ENCODE results near the gene CMTM6.
"Not testable (repeated sequence)": the region's sequence is repeated elsewhere in the genome, so short reads cannot be mapped to it uniquely, and the experiment has no call there.

Gene CMTM6

DNA sequence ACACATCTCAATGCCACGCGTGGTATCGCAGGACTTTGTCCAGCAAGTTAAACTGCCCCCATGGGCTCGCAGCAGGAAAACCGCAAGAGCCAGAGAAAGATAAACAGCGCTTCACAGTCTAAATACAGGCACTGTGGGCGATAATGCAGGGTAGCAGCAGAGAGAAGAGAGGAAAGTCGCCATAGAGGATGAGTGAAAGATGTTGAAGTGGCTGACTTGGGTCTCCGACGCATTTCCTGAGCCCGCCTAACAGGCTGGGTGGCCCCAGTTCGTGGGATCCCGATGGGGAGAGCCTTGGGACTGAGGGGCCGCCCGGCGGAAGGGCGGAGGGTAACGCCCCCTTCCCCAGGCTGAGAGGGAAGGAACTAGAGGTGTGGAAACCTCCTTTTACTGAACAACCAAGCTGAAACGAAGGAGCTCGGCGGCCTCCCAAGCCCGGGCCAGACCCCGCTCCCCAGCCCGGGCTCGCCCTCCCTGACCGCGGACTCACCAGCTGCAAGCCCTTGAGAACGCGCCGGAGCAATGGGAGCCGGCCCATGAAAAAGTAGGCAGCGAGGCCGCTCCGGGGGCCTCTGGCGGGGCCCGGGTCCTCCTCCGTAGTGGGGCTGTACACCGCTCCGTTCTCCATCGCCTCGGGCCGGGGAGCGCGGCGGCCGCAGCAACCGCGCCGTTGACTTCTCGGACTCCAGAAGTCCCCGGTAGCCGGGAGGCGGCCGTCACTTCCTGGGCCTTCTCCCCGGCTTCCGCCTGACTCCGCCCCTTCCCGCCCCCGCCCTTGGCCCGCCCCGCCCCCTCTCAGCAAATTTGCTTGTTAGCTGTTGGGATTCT lies at the start of gene CMTM6:
TSS of gene CMTM6 (minus strand) at position 735 of the 828 bp plus-strand sequence. CDS start at position 628, 107 bp downstream.
- DNase-seq, result peak; percentile 94

DNA sequence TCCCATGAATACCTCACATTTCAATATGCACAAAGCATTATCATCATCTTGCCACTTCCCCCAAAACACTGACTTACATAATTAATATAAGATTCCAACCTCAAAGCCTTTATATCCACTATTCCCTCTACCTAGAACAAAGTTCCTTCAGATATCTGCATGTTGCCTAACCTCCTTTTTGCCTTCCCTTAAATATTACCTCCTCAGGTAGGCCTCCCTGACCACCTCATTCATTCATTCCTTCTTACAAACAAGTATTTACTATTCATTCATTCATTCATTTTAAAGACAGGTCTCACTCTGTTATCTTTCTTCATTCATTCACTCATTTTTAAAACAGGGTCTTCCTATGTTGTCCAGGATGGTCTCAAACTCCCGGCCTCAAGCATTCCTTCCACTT lies 49.4 kb upstream of the CMTM6 start:
- DNase-seq, result no peak

- no peak for DNase-seq
These were observed 48.8 kb upstream of the CMTM6 start for GRCh38 chr3:32551496-32551895.

- DNase-seq, result no peak
These were observed 48.4 kb upstream of the CMTM6 start for GRCh38 chr3:32551087-32551486.

GRCh38 chr3:32545305-32545704 lies 42.7 kb upstream of the CMTM6 start:
- DNase-seq, result no peak

- no peak for DNase-seq
These were observed 42.2 kb upstream of the CMTM6 start for GRCh38 chr3:32544894-32545293.

DNA sequence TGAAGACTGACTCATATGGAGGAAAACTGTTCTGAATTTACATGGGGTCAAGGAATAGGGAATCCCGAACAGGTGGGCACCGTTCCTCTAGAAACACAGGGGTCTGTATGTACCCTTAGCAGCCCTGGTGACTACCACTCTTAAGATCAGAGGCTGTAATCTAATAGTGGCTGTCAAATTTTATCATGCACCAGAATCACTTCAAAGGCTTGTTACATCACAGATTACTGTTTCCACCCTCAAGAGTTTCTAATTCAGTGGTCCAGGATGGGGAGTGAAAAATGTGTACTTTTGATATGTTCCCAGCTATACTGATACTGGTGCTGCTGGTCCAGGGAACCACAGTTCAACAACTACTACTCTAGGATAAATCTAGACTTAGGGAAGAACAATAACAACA lies 40.2 kb upstream of the CMTM6 start:
- no peak for DNase-seq

- no peak for DNase-seq
These were observed 38.2 kb upstream of the CMTM6 start for GRCh38 chr3:32540899-32541298.

GRCh38 chr3:32532434-32532833 lies 29.8 kb upstream of the CMTM6 start:
- no peak for DNase-seq

GRCh38 chr3:32531010-32531647 lies 28.5 kb upstream of the CMTM6 start:
- no peak for DNase-seq

- no peak for DNase-seq
These were observed 23.1 kb upstream of the CMTM6 start for GRCh38 chr3:32525720-32526119.

GRCh38 chr3:32522682-32523081 lies 20.0 kb upstream of the CMTM6 start:
- no peak for DNase-seq

GRCh38 chr3:32518921-32519320 lies 16.3 kb upstream of the CMTM6 start:
- not testable (repeated sequence) for DNase-seq

DNA sequence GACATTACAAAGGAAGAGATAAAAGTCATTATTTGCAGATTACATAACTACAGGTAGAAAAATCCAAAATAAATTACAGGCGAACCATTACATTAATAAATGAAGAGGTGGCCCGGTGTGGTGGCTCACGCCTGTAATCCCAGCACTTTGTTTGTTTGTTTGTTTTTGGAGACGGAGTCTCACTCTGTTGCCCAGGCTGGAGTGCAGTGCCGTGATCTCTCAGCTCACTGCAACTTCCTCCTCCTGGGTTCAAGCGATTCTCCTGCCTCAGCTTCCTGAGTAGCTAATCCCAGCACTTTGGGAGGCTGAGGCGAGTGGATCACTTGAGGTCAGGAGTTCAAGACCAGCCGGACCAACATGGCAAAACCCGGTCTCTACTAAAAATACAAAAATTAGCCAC lies 14.1 kb upstream of the CMTM6 start:
- DNase-seq, result not testable (repeated sequence)

DNA sequence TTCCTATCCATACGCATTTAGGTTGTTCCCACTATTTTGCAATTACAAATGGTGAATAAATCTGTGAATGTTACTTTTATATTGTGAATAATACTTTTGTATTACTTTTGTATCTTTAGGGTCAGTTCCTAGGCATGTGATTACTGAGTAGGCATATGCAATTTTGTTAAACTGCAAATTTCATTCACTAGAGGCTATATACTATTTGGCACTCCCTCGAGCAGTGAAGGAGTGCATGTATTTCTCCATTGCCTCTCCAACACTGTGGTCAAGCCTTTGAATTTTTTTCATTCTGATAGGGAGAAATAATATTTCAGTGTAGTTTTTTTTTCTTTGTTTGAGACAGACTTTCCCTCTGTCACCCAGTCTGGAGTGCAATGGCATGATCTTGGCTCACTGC lies 8.4 kb upstream of the CMTM6 start:
- no peak for DNase-seq

DNA sequence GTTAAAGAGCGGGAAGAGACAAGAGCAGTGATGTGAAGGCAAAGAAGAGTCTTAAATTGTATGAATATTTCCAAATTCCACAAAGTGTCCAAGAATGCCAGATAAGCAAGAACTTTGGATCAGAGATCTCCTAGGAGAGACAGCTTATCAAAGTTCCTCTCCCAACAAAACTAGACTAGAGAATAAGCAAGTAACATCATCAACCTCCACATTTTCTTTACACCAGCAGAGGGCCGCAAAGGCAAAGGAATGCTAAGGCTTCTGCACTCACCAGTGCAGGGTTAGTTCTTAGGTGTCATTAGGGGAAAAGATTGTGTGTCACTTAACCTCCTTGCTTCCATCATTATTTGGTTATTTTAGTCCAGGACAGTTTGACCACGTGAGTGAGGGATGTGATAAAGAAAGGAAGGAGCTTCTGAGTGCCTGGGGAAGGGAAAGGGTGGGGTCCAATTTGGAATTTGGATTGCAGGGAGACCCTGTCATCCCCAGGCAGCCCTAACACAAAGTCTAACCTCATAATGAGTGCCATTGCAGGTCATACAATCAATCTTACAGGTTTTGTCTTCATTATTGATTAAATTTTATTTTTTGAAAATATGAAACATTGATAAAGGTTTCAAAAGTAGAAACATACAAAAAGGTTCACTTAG lies 7.5 kb upstream of the CMTM6 start:
- peak; percentile 79 for DNase-seq

DNA sequence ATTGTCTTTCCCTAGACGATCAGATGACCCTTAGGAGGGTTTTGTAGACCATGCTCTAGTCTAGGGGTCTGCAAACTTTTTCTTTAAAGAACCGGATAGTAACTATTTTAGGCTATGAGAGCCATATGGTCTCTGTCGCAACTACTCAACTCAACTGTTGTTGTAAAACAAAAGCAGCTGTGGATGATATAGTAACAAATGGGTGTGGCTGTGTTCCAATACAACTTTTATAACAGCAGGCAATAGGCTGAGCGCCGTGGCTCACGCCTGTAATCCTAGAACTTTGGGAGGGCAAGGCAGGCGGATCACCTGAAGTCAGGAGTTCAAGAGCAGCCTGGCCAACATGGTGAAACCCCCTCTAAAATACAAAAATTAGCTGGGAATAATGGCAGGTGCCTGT lies 6.1 kb upstream of the CMTM6 start:
- DNase-seq, result no peak

DNA sequence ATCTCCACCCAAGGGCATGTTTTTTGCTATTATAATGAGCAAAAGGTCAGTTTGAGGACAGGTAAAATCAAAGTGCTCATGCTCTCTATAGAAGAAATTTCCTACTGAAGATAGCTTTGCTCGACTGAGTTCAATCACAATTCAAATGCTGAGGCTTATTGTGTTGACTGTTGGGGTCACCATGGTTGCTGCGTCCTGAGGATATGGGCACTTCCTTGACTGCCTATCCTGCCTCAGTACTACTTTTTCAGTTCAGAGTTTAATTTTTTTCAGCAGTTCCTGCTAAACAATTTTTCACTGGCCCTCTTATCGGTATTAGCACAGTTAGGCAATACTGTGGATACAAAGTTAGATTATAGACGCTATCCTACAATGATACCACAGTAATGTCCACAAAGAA lies 3.8 kb upstream of the CMTM6 start:
- DNase-seq, result no peak

GRCh38 chr3:32502946-32503286 lies 264 bp upstream of the CMTM6 start:
- no peak for DNase-seq

DNA sequence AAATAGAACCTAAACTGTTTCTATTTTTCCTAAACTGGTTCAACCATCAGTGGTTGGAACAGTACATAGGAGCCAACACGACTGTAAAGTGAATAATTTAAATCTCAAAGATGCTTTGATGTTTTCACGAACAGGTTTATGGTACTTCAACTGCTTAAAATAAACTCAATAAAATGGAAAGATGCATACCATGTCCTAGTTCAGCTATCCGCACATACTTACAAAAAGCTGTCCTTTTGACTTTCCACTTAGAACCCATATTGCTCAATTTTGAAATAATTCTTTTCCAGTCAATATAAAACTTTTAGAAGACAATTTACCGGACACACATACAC lies 902 bp downstream of the CMTM6 start:
- no peak for DNase-seq

DNA sequence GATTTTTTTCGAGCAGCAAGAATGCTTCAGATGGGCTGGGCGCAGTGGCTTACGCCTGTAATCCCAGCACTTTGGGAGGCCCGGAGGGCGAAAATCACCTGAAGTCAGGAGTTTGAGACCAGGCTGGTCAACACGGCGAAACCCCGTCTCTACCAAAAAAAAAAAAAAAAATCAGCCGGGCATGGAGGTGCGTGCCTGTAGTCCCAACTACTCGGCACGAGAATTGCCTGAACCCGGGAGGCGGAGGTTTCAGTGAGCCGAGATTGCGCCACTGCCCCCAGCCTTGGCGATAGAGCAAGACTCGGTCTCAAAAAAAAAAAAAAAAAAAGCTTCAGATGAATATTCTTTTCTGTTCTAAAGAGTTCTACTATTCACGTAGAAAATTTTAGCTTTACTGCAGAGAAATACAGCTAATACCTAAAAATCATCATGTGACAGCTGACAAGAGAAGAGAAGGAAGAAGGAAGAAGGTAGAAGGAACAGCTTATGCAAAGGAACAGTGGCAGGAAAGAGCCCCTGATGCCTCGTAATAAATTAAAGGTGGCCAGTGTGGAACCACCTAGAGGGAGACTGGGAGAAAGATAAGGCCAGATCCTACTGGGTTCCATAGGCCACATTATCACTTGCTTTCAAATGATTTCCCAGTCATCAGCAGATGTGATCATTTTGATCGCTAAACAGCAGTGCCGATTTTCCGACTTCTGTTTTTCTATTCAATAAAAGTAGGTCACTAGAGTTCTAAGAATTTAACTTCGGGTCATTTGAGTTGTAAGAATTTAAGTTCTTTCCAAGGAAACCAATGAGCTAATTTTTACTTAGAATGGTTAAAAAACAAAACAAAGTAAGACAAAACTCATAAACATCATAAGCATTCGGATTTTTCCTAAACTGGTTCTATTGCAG lies 1.5 kb downstream of the CMTM6 start:
- DNase-seq, result no peak

DNA sequence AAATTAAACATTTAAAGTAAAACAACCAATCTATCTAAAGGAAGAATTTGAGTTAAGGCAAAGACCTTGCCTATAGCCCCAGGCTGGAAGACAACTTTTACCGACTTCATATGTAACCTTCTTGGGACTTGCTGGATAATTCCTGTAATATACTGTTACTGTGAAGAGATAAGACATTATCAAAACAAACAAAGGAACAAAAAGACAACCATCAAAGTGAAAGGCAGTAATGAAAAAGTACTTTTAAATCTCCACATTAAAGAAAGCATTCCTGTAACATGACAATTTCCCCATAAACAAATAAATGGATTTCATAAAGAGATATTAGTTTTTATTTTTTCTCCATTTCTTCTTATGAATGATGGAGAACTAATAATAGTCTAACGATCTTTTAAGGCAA lies 2.4 kb downstream of the CMTM6 start:
- no peak for DNase-seq

DNA sequence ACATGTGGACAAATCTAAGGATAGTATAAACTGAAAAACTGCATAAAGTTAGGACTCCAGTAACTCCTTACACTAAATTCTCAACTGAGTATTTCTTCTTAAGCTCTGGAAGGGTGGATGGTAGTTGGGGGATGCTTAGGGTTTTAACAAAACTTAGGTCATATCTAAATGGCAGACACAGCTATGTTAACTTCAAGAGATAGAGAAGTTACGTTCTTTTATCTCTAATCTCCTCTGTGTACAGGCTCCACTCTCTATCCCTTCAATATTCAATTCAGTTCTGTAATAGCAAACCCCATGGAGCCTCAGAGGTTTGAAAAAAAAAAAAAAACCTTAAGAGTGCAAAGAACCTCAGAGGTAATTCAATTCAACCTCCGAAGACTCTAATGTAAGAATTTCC lies 3.1 kb downstream of the CMTM6 start:
- DNase-seq, result no peak
